GM19240 (cell line): ENCODE data around the gene SPEF1.
"Not testable (repeated sequence)": the region's sequence is repeated elsewhere in the genome, so short reads cannot be mapped to it uniquely, and the experiment has no call there.

Source experiments
- DNase-seq: peaks from one replicate; pipeline ENCODE4 v3.0.0; 2011; ENCODE audit warnings: low spot score; ENCODE audit not compliant: insufficient read length

SPEF1 gene

GRCh38 chr20:3789201-3789600, 8.0 kb upstream of the SPEF1 start:
- DNase-seq: not testable (repeated sequence)

GRCh38 chr20:3788685-3789155, 7.5 kb upstream of the SPEF1 start:
- no peak for DNase-seq

GRCh38 chr20:3787324-3788014, 6.2 kb upstream of the SPEF1 start:
- DNase-seq: no peak

GRCh38 chr20:3786665-3787323, 5.5 kb upstream of the SPEF1 start, which contains the start of gene CENPB:
TSS of gene CENPB (minus strand) at chr20:3786740. CDS start at chr20:3786483, 257 bp downstream.
- DNase-seq: peak; percentile 94

GRCh38 chr20:3786126-3786484, 4.9 kb upstream of the SPEF1 start:
- DNase-seq: no peak

- DNase-seq: no peak
These were observed 4.2 kb upstream of the SPEF1 start for GRCh38 chr20:3785240-3786125.

GRCh38 chr20:3784863-3785239, 3.6 kb upstream of the SPEF1 start:
- no peak for DNase-seq

GRCh38 chr20:3784216-3784853, 3.1 kb upstream of the SPEF1 start:
- no peak for DNase-seq

GRCh38 chr20:3783511-3784195, 2.4 kb upstream of the SPEF1 start:
- no peak for DNase-seq

- DNase-seq: no peak
These were observed 1.8 kb upstream of the SPEF1 start for GRCh38 chr20:3783068-3783489.

- no peak for DNase-seq
These were observed 1.3 kb upstream of the SPEF1 start for GRCh38 chr20:3782597-3782996.

GRCh38 chr20:3778976-3779375, 2.3 kb downstream of the SPEF1 start:
- no peak for DNase-seq

GRCh38 chr20:3777716-3778629, 3.3 kb downstream of the SPEF1 start:
- no peak for DNase-seq

GRCh38 chr20:3777381-3777715, 3.9 kb downstream of the SPEF1 start:
- DNase-seq: no peak

GRCh38 chr20:3775457-3776108, 5.7 kb downstream of the SPEF1 start:
- DNase-seq: no peak

GRCh38 chr20:3771552-3772058, 9.6 kb downstream of the SPEF1 start:
- no peak for DNase-seq

- DNase-seq: peak; percentile 54
These were observed 12.7 kb downstream of the SPEF1 start for GRCh38 chr20:3768342-3769130.
